IPS-18a (cell line): ENCODE results near the gene PTPRM.

Experiments
- H3K27ac ChIP-seq: one replicate; pipeline ENCODE4 v1.5.1; 2013; ENCODE audit warnings: low read length
- H3K27me3 ChIP-seq: one replicate; pipeline ENCODE4 v1.6.1; 2013; ENCODE audit warnings: mild to moderate bottlenecking, low read length; ENCODE audit not compliant: control insufficient read depth, insufficient read depth
- H3K36me3 ChIP-seq: one replicate; pipeline ENCODE4 v1.6.1; 2013; ENCODE audit warnings: low read depth, low read length; ENCODE audit not compliant: control insufficient read depth
- H3K4me1 ChIP-seq: one replicate; pipeline ENCODE4 v1.6.1; 2013; ENCODE audit warnings: low read depth, low read length; ENCODE audit not compliant: control insufficient read depth
- H3K4me3 ChIP-seq: one replicate; pipeline ENCODE4 v1.5.1; 2013; ENCODE audit warnings: low read length
- H3K9ac ChIP-seq: one replicate; pipeline ENCODE4 v1.6.1; 2013; ENCODE audit warnings: mild to moderate bottlenecking, low read length, moderate library complexity
- H3K9me3 ChIP-seq: one replicate; pipeline ENCODE4 v1.6.1; 2013; ENCODE audit warnings: low read depth, low read length; ENCODE audit not compliant: control insufficient read depth

Gene PTPRM

GRCh38 chr18:7697306-7697705, 130.2 kb downstream of the PTPRM start:
- H3K27me3 ChIP-seq, result no peaks in the 10 kb centered on the region
- no peak overlapping the region for H3K4me3 ChIP-seq
- H3K36me3 ChIP-seq, result no peaks in the 10 kb centered on the region
- H3K4me1 ChIP-seq, result no peaks in the 10 kb centered on the region
- no peaks in the 10 kb centered on the region for H3K9me3 ChIP-seq
- H3K9ac ChIP-seq, result no peak overlapping the region
- no peak overlapping the region for H3K27ac ChIP-seq

GRCh38 chr18:7711495-7711894, 144.4 kb downstream of the PTPRM start:
- no peak overlapping the region for H3K4me3 ChIP-seq
- H3K9ac ChIP-seq, result no peak overlapping the region
- no peaks in the 10 kb centered on the region for H3K36me3 ChIP-seq
- no peaks in the 10 kb centered on the region for H3K9me3 ChIP-seq
- no peaks in the 10 kb centered on the region for H3K4me1 ChIP-seq
- H3K27me3 ChIP-seq, result no peaks in the 10 kb centered on the region
- H3K27ac ChIP-seq, result no peak overlapping the region

DNA sequence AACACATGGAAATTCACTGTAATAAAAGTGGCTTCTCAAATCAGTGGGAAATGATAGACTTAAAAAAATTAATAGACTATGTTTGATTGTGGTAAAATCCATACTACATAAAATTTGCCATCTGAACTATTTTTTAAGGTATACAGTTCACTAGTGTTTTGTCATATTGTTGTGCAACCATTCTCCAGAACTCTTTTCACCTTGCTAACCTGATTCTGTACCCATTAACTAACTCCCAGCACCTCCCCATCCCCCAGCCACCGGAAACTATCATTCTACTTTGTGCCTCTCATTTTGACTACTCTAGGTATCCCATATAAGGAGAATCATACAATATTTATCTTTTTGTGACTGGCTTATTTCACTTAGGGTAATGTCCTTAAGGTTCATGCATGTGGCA, 153.3 kb downstream of the PTPRM start:
- Histone ChIP-seq H3K9me3 (no peaks in the 10 kb centered on the region), H3K9ac (no peak overlapping the region), H3K36me3 (no peaks in the 10 kb centered on the region), H3K27me3 (no peaks in the 10 kb centered on the region), H3K4me3 (no peak overlapping the region), H3K4me1 (peaks cover 11% of the 10 kb centered on the region), H3K27ac (no peak overlapping the region)

DNA sequence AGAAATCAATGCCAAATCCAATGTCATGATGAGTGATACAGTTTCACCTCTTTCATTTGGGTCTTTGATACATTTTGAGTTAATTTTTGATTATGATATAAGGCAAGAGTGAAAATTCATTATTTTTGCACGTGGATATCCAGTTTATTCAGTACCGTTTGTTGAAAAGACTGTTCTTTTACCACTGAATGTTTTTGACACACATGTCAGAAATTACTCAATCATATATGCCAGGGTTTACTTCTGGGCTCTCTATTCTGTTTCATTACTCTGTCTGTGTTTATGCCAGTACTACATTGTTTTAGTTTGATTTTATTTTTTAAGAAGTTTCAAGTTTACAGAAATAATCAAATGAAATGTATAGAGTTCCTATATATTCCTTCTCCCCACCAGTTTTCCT, 154.4 kb downstream of the PTPRM start:
- no peak overlapping the region for H3K4me3 ChIP-seq
- peaks cover 11% of the 10 kb centered on the region for H3K4me1 ChIP-seq
- no peaks in the 10 kb centered on the region for H3K27me3 ChIP-seq
- no peak overlapping the region for H3K9ac ChIP-seq
- H3K27ac ChIP-seq, result no peak overlapping the region
- no peaks in the 10 kb centered on the region for H3K36me3 ChIP-seq
- H3K9me3 ChIP-seq, result no peaks in the 10 kb centered on the region

DNA sequence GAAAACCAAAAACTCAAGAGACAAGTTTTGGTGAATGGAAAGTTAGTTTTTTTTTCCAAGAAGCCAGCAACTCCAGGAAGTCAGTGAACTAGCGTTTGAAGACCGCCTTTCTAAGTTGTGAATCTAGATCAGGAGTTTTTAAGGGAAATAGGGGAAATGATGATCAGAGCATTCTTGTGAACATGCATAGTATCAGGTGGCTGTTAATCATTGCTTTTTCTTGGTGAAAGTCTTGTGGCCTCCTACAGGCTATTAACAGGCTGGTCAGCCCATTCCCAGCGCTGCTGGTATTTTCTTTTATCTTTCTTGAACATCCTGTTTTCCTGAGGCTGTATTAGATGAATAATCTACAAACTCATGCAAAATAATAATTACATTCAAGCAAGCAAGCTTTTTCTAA, 155.8 kb downstream of the PTPRM start:
- Histone ChIP-seq H3K4me3 (no peak overlapping the region), H3K9ac (no peak overlapping the region), H3K27ac (no peak overlapping the region), H3K9me3 (no peaks in the 10 kb centered on the region), H3K36me3 (no peaks in the 10 kb centered on the region), H3K4me1 (peaks cover 11% of the 10 kb centered on the region), H3K27me3 (no peaks in the 10 kb centered on the region)

DNA sequence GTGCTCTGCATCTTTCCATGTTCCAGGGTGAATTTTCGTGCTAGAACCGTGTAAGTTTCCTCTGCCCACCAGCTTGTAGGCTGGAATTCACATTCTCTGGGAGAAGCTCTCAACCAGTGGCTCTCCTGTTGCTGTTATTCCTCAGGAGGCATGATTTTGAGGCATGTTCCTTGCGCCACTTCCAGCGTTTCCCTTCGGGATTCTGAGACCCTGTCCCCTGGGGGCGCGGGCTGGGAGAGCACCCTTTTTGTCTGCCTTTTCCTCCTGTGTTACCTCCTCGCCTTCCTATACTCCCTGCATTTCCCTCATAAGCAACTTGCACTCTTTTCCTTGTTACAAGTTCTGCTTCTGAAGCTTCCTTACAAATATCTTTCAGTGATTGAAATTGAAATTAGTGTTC, 156.4 kb downstream of the PTPRM start:
- H3K27ac ChIP-seq, result no peak overlapping the region
- peaks cover 11% of the 10 kb centered on the region for H3K4me1 ChIP-seq
- H3K4me3 ChIP-seq, result no peak overlapping the region
- no peaks in the 10 kb centered on the region for H3K9me3 ChIP-seq
- H3K36me3 ChIP-seq, result no peaks in the 10 kb centered on the region
- no peaks in the 10 kb centered on the region for H3K27me3 ChIP-seq
- H3K9ac ChIP-seq, result no peak overlapping the region

- Histone ChIP-seq H3K27ac (no peak overlapping the region), H3K4me1 (peaks cover 11% of the 10 kb centered on the region), H3K27me3 (no peaks in the 10 kb centered on the region), H3K9me3 (no peaks in the 10 kb centered on the region), H3K9ac (no peak overlapping the region), H3K4me3 (no peak overlapping the region), H3K36me3 (no peaks in the 10 kb centered on the region)
Observed at GRCh38 chr18:7725473-7725872, 158.4 kb downstream of the PTPRM start.

GRCh38 chr18:7725897-7726296, 158.8 kb downstream of the PTPRM start:
- H3K36me3 ChIP-seq, result no peaks in the 10 kb centered on the region
- no peak overlapping the region for H3K27ac ChIP-seq
- peaks cover 11% of the 10 kb centered on the region for H3K4me1 ChIP-seq
- no peak overlapping the region for H3K9ac ChIP-seq
- no peaks in the 10 kb centered on the region for H3K9me3 ChIP-seq
- no peak overlapping the region for H3K4me3 ChIP-seq
- H3K27me3 ChIP-seq, result no peaks in the 10 kb centered on the region

- Histone ChIP-seq H3K27me3 (no peaks in the 10 kb centered on the region), H3K27ac (no peak overlapping the region), H3K36me3 (no peaks in the 10 kb centered on the region), H3K4me1 (peaks cover 11% of the 10 kb centered on the region), H3K9ac (no peak overlapping the region), H3K4me3 (no peak overlapping the region), H3K9me3 (no peaks in the 10 kb centered on the region)
Observed at GRCh38 chr18:7726522-7726921, 159.4 kb downstream of the PTPRM start.

GRCh38 chr18:7727361-7728076, 160.4 kb downstream of the PTPRM start:
- Histone ChIP-seq H3K4me1 (peaks cover 11% of the 10 kb centered on the region), H3K4me3 (no peak overlapping the region), H3K36me3 (no peaks in the 10 kb centered on the region), H3K9ac (no peak overlapping the region), H3K27me3 (no peaks in the 10 kb centered on the region), H3K9me3 (no peaks in the 10 kb centered on the region), H3K27ac (no peak overlapping the region)

- no peaks in the 10 kb centered on the region for H3K9me3 ChIP-seq
- H3K9ac ChIP-seq, result no peak overlapping the region
- H3K36me3 ChIP-seq, result no peaks in the 10 kb centered on the region
- peaks cover 5% of the 10 kb centered on the region for H3K4me1 ChIP-seq
- H3K27me3 ChIP-seq, result no peaks in the 10 kb centered on the region
- no peak overlapping the region for H3K4me3 ChIP-seq
- H3K27ac ChIP-seq, result no peak overlapping the region
Observed at GRCh38 chr18:7728297-7728696, 161.2 kb downstream of the PTPRM start.

GRCh38 chr18:7729868-7730267, 162.8 kb downstream of the PTPRM start:
- Histone ChIP-seq H3K36me3 (no peaks in the 10 kb centered on the region), H3K27ac (no peak overlapping the region), H3K4me1 (peaks cover 6% of the 10 kb centered on the region), H3K27me3 (no peaks in the 10 kb centered on the region), H3K9me3 (no peaks in the 10 kb centered on the region), H3K4me3 (no peak overlapping the region), H3K9ac (no peak overlapping the region)
